ENCODE measurements around the gene CDHR1.

DNA sequence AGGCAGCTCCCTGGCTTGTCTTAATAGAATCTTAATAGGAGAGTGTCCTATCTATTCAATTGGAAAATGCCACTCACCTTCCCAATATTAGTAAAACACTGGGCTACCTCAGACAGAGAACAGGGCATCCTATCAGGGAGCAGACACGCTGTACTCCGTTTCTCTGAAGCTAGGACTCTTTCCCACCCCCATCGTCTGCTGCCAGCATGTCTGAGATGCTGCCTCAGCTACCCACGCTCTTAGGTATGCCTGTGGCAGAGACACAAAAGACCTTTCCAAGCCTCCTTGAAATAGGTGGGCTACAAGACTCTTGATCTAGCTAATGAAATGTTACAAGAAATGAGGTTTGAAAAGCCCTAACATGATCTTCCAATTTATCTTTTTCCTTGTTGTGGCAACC lies 33.5 kb downstream of the CDHR1 start:
- TF ChIP-seq CTCF (IDR thresholded peaks at IDR 0.05), result no peak
- TF ChIP-seq ZFX (IDR thresholded peaks at IDR 0.05; ENCODE audit: borderline replicate concordance), result no peak
